A673 (cell line): ENCODE measurements around the gene CDK5RAP3. TPM values are rescaled to one million over a fixed set of nuclear protein-coding genes. Genes with fewer than 3 reads are reported as not detected.

Experiments
- BruUV-seq: library from RNA; stranded (reverse); fragments of 400-500 nt; replicated peaks from 2 replicates; lab custom pipeline; 2021; lab: Mats Ljungman, UMichigan
- CTCF ChIA-PET: fragments of 300-600 bp; sonication (Branson Sonifier 250); formaldehyde crosslinking; loops from one replicate; lab custom pipeline; 2022; ENCODE audit warnings: antibody characterized with exemption; lab: Charles Lee
- POLR2A ChIA-PET: fragments of 300-600 bp; sonication (Branson Sonifier 250); formaldehyde crosslinking; loops from one replicate; lab custom pipeline; 2022; ENCODE audit warnings: antibody characterized with exemption; ENCODE audit not compliant: low non-redundant PET; lab: Charles Lee
- DNase-seq: peaks from one replicate; pipeline ENCODE4 v3.0.0-alpha.2; 2015; ENCODE audit warnings: low spot score
- H3K27ac ChIP-seq: fragments of 200-600 bp; sonication (generic); 2 replicates; pipeline ENCODE4 v1.5.1; 2016; ENCODE audit warnings: mixed run types, low read depth, mild to moderate bottlenecking, mixed read lengths, antibody characterized with exemption, low read length; ENCODE audit not compliant: poor library complexity, severe bottlenecking
- H3K27me3 ChIP-seq: fragments of 200-600 bp; sonication (generic); replicated peaks from 2 replicates; pipeline ENCODE4 v1.6.1; 2017; ENCODE audit warnings: mixed run types, low read depth, mild to moderate bottlenecking, mixed read lengths, antibody characterized with exemption, low read length; ENCODE audit not compliant: insufficient read depth, poor library complexity
- H3K36me3 ChIP-seq: fragments of 200-600 bp; sonication (generic); 2 replicates; pipeline ENCODE4 v1.6.1; 2016; ENCODE audit warnings: mixed run types, mild to moderate bottlenecking, mixed read lengths, antibody characterized with exemption, low read length; ENCODE audit not compliant: insufficient read depth, poor library complexity, severe bottlenecking
- H3K4me1 ChIP-seq: fragments of 200-600 bp; sonication (generic); 2 replicates; pipeline ENCODE4 v1.6.1; 2017; ENCODE audit warnings: mixed run types, mild to moderate bottlenecking, mixed read lengths, antibody characterized with exemption, low read length; ENCODE audit not compliant: insufficient read depth, poor library complexity, severe bottlenecking
- H3K4me3 ChIP-seq: fragments of 200-600 bp; sonication (generic); 2 replicates; pipeline ENCODE4 v1.5.1; 2016; ENCODE audit warnings: low read depth, mixed run types, mild to moderate bottlenecking, mixed read lengths, low read length; ENCODE audit not compliant: poor library complexity, severe bottlenecking
- H3K9me3 ChIP-seq: fragments of 200-600 bp; sonication (generic); 2 replicates; pipeline ENCODE4 v1.6.1; 2016; ENCODE audit warnings: mixed run types, low read depth, mild to moderate bottlenecking, mixed read lengths, antibody characterized with exemption, low read length; ENCODE audit not compliant: poor library complexity, severe bottlenecking
- CTCF ChIP-seq: fragments of 300-800, 200-600 bp; sonication (generic); conservative IDR thresholded peaks from 2 replicates; pipeline ENCODE4 v1.5.1; 2017; ENCODE audit warnings: low read depth, mild to moderate bottlenecking, antibody characterized with exemption, low read length, moderate library complexity, mixed read lengths
- EZH2 ChIP-seq: fragments of 200-600 bp; sonication (generic); IDR thresholded peaks from 2 replicates; pipeline ENCODE4 v1.6.1; 2017; ENCODE audit warnings: borderline replicate concordance, low read depth, mild to moderate bottlenecking, mixed read lengths, antibody characterized with exemption, low read length; ENCODE audit not compliant: poor library complexity, severe bottlenecking
- intact Hi-C: fragments of 100-400 bp; cut with micrococcal nuclease; formaldehyde crosslinking; loops from one replicate; pipeline ENCODE4 v1.10.0; 2022; ENCODE audit not compliant: unreplicated experiment
- total RNA-seq: library from RNA; stranded (reverse); gene quantifications from 2 replicates; pipeline ENCODE4 v1.2.3, GENCODE V29; 2021

Gene CDK5RAP3
- total RNA-seq, 1 experiment from 2014 or later, result 172 TPM

- Histone ChIP-seq H3K4me3 (no peak overlapping the region), H3K36me3 (no peaks in the 10 kb centered on the region), H3K4me1 (peaks cover 5% of the 10 kb centered on the region), H3K27ac (no peak overlapping the region), H3K27me3 (no peaks in the 10 kb centered on the region), H3K9me3 (no peaks in the 10 kb centered on the region)
- POLR2A ChIA-PET, result interaction anchor here (0.8 kb wide), 1 partner anchor 8 kb away, joined by 3 read pairs; no protein-coding TSS in a partner anchor
- CTCF ChIA-PET, result interaction anchor here (2.5 kb wide), 1 partner anchor 68 kb away, joined by 11 read pairs; no protein-coding TSS in a partner anchor
- BruUV-seq, result no TSS peak
- TF ChIP-seq CTCF (no peak), EZH2 (no peak)
- DNase-seq, result no peak
- intact Hi-C loops, result no loop called here
These were observed 20.5 kb upstream of the CDK5RAP3 start for GRCh38 chr17:47950448-47950847.

DNA sequence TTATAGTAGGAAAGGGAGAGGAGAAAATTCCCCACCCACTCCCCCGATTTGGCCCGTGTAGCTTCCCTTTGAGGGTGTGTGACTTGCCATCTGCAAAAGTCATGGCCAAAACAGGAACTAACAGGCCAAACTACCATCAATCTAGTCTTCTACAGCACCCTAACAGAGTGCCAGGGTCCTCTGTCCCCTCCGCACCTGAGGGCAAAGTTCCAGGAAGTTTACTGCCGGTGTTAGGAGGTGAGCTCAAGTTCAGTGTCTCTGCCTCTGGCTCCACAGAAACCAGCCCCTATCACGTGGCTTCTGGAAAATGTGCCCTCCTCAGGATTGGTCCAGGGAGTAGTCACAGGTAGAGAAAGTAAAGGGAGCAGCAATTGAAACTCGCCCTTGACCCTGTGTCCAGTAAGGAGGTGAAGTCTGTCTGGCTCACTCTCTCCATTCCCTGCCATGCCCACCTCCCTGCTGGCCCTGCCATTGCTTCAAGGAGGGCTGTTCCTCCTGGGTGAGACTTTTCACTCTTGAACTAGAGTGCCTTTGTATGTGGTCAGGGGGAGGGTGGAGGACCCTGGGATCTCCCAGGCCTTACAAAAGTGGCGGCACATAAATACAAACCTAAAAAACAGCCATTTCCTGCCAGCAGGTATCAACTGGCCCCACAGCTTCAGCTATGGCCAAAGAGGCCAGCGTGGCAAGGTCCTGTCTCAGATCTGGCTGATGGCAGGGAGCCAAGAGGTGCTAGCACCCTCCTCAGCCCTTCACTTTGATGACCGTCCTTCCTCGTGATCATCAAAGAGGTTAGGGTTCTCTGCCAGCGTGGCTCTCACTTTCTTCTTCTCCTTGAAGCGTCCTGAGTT lies 18.5 kb upstream of the CDK5RAP3 start:
- DNase-seq, result no peak
- Histone ChIP-seq H3K4me3 (no peak overlapping the region), H3K4me1 (peaks cover 11% of the 10 kb centered on the region), H3K36me3 (no peaks in the 10 kb centered on the region), H3K27me3 (no peaks in the 10 kb centered on the region), H3K27ac (no peak overlapping the region), H3K9me3 (no peaks in the 10 kb centered on the region)
- CTCF ChIA-PET, result interaction anchor here (0.5 kb wide), 1 partner anchor 667 kb away, joined by 3 read pairs; no protein-coding TSS in a partner anchor
- intact Hi-C loops, result no loop called here
- POLR2A ChIA-PET, result no interaction called here
- no TSS peak for BruUV-seq
- TF ChIP-seq EZH2, result no peak
- TF ChIP-seq CTCF, result no peak

GRCh38 chr17:47953909-47954308 lies 17.0 kb upstream of the CDK5RAP3 start:
- H3K4me1 ChIP-seq, result peaks cover 18% of the 10 kb centered on the region
- DNase-seq, result no peak
- H3K9me3 ChIP-seq, result no peaks in the 10 kb centered on the region
- no peak for TF ChIP-seq CTCF
- TF ChIP-seq EZH2, result no peak
- ChIA-PET POLR2A (no interaction called here), CTCF (interaction anchor here (0.5 to 1.9 kb wide), 2 partner anchors 40 to 64 kb away, joined by 5 to 6 read pairs; no protein-coding TSS in a partner anchor)
- H3K27ac ChIP-seq, result no peak overlapping the region
- no peaks in the 10 kb centered on the region for H3K27me3 ChIP-seq
- intact Hi-C loops, result no loop called here
- H3K36me3 ChIP-seq, result no peaks in the 10 kb centered on the region
- no peak overlapping the region for H3K4me3 ChIP-seq
- BruUV-seq, result no TSS peak
